ENCODE measurements around the gene MNAT1.
"Not testable (repeated sequence)": the region's sequence is repeated elsewhere in the genome, so short reads cannot be mapped to it uniquely, and the experiment has no call there.

The MNAT1 gene

DNA sequence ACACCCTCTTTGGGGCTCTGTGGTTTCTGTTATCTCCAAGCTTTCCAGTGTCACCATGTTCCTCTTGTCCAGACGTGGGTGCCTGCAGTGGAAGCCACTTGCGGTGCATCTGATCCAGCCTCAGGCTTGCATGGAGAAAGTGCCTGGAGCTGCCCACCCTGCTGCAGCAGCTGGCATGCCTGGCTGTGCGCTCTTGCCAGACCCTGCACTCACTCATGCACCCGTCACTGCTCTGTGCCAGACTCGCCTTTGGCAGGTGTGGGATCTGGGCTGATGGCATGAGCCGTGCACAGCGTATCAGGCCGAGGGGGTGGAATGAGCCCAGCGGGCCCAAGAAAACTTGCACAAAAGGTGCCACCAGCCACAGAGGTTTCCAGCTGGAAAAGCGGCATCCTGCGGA lies 105.1 kb downstream of the MNAT1 start:
- in situ Hi-C loops (cut with MboI; ENCODE audit: low pct_unique_long_range_greater_than_20kb, low sequenced_read_pairs, unreplicated experiment), result no loop called here
- no peak for DNase-seq (ENCODE audit: low spot score)

DNA sequence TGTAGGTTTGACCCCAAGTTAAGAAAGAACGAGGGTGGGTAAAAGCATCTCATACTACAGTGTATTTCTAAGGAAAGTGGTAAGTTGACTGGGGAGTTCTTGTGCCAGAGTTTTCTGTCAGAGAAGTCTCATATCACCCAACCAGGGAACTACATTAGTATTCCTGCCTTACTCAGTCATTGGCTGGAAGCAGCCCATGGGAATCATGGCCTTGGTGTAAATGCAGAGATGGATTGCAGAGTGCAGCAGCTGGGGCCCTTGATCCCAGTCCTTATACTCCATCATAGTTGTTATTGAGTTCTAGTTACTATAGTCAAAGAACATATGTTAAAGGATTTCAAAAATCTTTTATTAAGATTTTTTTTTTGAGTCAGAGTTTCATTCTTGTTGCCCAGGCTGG lies 105.8 kb downstream of the MNAT1 start:
- in situ Hi-C loops (cut with MboI; ENCODE audit: low pct_unique_long_range_greater_than_20kb, low sequenced_read_pairs, unreplicated experiment), result no loop called here
- no peak for DNase-seq (ENCODE audit: low spot score)
- TF ChIP-seq, protein P1, sequence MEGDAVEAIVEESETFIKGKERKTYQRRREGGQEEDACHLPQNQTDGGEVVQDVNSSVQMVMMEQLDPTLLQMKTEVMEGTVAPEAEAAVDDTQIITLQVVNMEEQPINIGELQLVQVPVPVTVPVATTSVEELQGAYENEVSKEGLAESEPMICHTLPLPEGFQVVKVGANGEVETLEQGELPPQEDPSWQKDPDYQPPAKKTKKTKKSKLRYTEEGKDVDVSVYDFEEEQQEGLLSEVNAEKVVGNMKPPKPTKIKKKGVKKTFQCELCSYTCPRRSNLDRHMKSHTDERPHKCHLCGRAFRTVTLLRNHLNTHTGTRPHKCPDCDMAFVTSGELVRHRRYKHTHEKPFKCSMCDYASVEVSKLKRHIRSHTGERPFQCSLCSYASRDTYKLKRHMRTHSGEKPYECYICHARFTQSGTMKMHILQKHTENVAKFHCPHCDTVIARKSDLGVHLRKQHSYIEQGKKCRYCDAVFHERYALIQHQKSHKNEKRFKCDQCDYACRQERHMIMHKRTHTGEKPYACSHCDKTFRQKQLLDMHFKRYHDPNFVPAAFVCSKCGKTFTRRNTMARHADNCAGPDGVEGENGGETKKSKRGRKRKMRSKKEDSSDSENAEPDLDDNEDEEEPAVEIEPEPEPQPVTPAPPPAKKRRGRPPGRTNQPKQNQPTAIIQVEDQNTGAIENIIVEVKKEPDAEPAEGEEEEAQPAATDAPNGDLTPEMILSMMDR (IDR thresholded peaks at IDR 0.05; ENCODE audit: extremely low read depth, insufficient read depth, missing control alignments), result no peak

More for the DNA sequence above, 105.1 kb downstream of the MNAT1 start:
- TF ChIP-seq, protein P1 (IDR thresholded peaks at IDR 0.05; ENCODE audit: extremely low read depth, insufficient read depth, missing control alignments), result no peak

DNA sequence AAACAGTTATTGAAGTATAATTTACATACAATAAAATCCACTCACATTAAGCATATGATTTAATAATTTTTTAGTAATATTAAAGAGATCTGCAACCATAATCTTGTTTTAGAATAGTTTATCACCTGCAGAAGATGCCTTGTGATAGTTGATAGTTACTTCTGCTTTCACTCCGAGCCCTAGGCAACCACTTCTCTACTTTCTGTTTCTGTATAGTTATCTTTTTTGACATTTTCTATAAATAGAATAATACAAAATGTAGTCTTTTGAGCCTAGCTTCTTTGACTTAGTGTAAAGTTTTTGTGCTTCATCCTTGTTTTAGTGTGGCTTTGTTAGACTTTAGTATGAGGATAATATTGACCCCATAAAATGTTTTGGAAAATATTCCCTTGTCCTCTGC lies 111.0 kb downstream of the MNAT1 start:
- in situ Hi-C loops (cut with MboI; ENCODE audit: low pct_unique_long_range_greater_than_20kb, low sequenced_read_pairs, unreplicated experiment), result no loop called here
- TF ChIP-seq, protein P1 (IDR thresholded peaks at IDR 0.05; ENCODE audit: extremely low read depth, insufficient read depth, missing control alignments), result no peak
- peak; percentile 41 for DNase-seq (ENCODE audit: low spot score)

DNA sequence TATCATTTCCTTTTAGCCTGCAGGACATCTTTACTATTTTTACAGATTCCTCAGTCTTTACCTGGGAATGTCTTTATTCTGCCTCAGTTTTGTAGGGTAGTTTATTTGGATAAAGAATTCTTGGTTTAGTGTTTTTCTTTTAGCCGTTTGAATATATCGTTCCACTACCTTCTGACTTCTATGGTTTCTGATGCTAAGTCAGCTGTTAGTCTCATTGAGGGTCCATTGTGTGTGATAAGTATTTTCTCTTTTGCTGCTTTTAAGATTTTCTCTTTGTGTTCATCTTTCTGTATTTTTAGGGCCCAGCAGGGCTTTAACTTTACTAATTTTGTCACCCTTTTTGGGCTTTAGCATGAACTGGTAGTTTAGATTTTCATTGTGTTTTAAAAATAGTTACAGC lies 113.5 kb downstream of the MNAT1 start:
- DNase-seq (ENCODE audit: low spot score), result no peak
- in situ Hi-C loops (cut with MboI; ENCODE audit: low pct_unique_long_range_greater_than_20kb, low sequenced_read_pairs, unreplicated experiment), result no loop called here
- TF ChIP-seq, protein P1 (IDR thresholded peaks at IDR 0.05; ENCODE audit: extremely low read depth, insufficient read depth, missing control alignments), result no peak

DNA sequence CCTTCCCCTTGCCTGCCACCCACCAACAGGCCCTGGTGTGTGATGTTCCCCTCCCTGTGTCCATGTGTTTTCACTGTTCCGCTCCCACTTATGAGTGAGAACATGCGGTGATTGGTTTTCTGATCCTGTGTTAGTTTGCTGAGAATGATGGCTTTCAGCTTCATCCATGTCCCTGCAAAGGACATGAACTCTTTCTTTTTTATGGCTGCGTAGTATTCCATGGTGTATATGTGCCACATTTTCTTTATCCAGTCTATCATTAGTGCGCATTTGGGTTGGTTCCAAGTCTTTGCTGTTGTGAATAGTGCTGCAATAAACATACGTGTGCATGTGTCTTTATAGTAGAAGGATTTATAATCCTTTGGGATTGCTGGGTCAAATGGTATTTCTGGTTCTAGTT lies 117.1 kb downstream of the MNAT1 start:
- in situ Hi-C loops (cut with MboI; ENCODE audit: low pct_unique_long_range_greater_than_20kb, low sequenced_read_pairs, unreplicated experiment); DNase-seq (ENCODE audit: low spot score): not testable (repeated sequence)

DNA sequence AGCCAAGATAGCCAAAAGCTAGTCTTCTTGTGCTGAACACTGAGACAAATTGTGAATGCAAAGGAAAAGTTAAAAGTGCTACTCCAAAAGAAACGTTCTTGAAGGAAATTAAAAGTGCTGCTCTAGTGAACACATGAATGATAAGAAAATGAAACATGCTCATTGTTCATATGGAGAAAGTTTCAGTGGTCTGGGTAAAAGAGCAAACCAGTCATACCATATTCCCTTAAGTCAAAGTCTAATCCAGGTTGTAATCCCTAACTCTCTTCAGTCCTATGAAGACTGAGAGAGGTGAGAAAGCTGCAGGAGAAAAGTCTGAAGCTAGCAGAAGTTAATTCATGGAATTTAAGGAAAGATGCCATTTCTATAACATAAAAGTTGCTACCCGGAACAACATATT lies 121.5 kb downstream of the MNAT1 start:
- DNase-seq (ENCODE audit: low spot score), result no peak
- in situ Hi-C loops (cut with MboI; ENCODE audit: low pct_unique_long_range_greater_than_20kb, low sequenced_read_pairs, unreplicated experiment), result no loop called here
- TF ChIP-seq, protein P1 (IDR thresholded peaks at IDR 0.05; ENCODE audit: extremely low read depth, insufficient read depth, missing control alignments), result no peak

DNA sequence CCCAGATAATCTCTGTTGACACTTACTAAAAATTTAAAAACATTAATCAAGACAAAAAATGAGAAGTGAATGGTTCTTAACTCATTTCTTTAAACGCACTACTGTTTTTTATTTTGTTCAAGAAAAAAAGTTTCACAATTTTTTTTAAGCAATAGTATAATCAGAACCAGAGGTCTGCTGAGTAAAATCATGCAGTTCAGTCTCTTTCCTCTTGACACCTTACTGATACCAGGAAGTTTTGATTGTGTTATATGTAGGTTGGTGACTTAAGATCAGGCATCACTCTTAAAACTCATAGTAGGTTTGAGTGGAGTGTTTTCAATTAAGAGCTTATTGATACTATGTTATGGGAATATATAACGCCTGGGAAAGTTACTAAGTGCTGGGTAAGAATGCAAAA lies 125.0 kb downstream of the MNAT1 start:
- TF ChIP-seq, protein P1 (IDR thresholded peaks at IDR 0.05; ENCODE audit: extremely low read depth, insufficient read depth, missing control alignments), result no peak
- DNase-seq (ENCODE audit: low spot score), result no peak
- in situ Hi-C loops (cut with MboI; ENCODE audit: low pct_unique_long_range_greater_than_20kb, low sequenced_read_pairs, unreplicated experiment), result no loop called here
